ENCODE measurements around the gene SCNN1G. TPM values are rescaled to one million over a fixed set of nuclear protein-coding genes. Genes with fewer than 3 reads are reported as not detected.

Gene SCNN1G
- total RNA-seq, 4 donors from 2014 or later: not detected

DNA sequence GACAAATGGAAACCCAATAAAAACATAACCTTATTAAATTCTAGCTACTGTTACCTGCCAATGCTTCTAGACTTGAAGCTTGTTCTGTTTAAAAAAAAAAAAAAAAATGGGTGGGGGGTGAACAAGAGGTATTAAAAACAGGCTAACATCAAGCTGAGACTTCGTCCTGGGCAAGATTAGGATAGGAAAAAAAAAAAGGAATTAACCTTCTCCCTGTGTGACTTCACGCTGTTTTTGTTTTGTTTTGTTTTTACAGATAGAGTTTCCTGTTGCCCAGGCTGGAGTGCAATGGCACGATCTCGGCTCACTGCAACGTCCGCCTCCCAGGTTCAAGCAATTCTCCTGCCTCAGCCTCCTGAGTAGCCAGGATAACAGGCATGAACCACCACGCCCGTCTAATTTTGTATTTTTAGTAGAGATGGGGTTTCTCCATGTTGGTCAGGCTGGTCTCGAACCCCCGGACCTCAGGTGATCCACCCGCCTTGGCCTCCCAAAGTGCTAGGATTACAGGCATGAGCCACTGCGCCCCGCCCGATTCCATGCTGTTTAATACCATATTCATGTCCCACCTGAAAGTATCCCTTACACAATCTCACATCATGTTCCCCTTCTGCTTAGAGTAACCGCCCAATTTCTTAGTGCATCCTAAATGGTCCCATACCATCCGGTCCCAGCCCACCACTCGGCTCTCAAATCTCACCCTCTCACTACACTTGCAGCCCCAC lies 35.5 kb upstream of the SCNN1G start:
- ATAC-seq (ENCODE audit: low FRiP score) (no peak), DNase-seq (ENCODE audit: low spot score) (no peak)
- TF ChIP-seq, protein P1, sequence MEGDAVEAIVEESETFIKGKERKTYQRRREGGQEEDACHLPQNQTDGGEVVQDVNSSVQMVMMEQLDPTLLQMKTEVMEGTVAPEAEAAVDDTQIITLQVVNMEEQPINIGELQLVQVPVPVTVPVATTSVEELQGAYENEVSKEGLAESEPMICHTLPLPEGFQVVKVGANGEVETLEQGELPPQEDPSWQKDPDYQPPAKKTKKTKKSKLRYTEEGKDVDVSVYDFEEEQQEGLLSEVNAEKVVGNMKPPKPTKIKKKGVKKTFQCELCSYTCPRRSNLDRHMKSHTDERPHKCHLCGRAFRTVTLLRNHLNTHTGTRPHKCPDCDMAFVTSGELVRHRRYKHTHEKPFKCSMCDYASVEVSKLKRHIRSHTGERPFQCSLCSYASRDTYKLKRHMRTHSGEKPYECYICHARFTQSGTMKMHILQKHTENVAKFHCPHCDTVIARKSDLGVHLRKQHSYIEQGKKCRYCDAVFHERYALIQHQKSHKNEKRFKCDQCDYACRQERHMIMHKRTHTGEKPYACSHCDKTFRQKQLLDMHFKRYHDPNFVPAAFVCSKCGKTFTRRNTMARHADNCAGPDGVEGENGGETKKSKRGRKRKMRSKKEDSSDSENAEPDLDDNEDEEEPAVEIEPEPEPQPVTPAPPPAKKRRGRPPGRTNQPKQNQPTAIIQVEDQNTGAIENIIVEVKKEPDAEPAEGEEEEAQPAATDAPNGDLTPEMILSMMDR (IDR thresholded peaks at IDR 0.05): no peak

DNA sequence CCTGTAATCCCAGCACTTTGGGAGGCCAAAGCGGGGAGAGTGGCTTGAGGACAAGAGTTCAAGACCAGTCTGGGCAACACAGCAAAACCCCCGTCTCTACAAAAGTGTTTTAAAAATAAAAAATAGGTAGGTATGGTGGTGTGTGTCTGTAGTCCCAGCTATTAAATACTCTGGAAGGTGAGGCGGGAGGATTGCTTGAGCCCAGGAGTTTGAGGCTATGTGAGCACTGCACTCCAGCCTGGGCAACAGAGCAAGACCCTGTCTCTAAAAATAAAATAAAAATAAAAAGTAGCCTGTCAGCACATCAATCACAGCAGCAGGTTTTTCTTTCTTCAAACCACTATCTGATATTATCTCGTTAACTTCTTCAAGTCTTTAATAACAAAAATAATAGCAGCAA lies 34.9 kb upstream of the SCNN1G start:
- DNase-seq (ENCODE audit: low spot score) (no peak), ATAC-seq (ENCODE audit: low FRiP score) (no peak)
- TF ChIP-seq, protein P1 (IDR thresholded peaks at IDR 0.05): no peak

DNA sequence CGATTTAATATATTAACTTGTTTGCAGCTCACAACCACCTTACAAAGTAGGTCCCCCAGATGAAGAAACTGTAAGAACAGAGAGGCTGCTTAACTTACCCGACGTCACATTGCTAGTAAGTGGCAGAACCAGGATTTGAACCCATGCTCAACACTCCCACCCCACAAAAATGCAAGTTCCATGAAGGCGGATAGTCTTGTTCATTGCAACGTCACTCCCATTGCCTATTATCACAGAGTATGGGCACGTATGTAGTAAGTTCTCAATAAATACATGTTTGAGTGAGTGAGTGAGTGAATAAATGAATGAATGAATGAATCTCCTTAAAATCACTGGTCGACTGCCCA lies 34.4 kb upstream of the SCNN1G start:
- no peak for ATAC-seq (ENCODE audit: low FRiP score)
- TF ChIP-seq, protein P1 (IDR thresholded peaks at IDR 0.05): no peak
- DNase-seq (ENCODE audit: low spot score): no peak

DNA sequence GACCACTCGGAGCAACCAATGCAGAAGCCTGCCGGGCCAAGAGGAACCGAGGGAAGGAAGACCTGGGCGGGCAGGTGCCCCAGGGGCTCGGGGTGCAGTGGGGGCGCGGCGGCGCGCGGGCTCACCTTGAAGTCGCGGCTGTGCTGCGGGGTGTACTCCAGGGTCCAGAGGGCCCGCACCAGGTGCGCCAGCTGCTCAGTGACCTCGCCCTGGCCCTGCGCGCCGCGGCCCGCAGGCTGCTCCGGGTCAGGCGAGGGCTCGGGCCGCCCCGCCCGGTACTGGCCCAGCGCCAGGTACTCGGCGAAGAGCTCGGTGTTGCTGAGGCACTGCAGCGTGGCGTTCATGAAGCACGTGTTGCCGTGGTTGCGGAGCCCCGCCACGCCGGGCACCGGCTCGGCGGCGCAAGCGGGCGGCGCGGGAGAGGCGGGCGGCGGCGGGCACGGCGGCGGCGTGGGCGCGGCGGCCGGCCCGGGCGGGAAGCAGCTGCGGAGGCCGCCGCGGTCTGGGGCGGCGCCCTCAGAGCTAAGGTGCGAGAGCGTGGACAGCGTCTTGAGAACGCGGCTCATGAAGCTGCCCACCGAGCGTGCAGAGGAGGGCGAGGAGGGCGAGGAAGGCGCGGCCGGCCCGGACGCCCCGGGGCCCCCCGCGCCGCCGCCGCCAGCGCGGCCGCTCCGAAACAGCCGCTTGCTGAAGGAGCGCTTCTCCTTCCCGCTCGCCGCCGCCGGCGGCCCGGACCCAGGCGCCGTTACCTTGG lies 33.9 kb upstream of the SCNN1G start:
- peak; percentile 49 for ATAC-seq (ENCODE audit: low FRiP score)
- TF ChIP-seq, protein P1 (IDR thresholded peaks at IDR 0.05): no peak
- DNase-seq (ENCODE audit: low spot score): no peak

DNA sequence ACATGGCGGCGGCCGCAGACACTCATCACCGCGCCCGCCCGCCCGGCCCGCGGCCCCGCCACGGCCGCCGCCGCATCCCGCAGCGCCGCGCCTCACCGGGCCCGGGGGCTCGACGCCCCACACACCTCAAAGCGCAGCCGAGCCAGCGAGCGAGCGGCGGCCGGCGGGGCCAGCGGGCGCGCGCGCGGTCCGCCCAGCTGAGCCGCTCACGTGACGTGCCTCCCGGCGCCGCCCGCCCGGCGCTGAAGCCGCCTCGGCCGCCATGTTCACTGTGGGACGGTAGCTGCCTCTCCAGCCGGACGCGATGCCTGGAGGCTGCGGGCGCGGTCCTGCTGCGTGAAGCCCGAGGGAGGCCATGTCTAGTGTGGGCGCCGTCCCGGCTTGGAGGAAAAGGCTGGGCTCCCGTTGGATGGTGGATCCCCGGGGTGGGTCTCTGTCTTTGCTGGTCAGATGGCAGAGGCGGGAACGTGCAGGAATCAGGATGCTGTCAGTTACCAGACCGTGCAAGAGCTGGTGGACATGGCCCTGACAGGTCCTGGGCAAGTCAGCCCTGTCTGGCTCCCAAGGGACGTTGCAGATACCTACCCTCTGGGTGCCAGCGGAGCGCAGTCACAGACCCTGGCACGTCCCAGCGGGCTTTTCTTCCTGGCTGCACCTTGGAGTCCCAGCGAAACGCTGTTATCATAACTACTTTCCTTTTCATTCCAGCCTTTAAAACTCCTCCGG lies 33.1 kb upstream of the SCNN1G start, which contains the start of gene USP31:
TSS of gene USP31 (minus strand) at position 186 of the 726 bp plus-strand sequence. CDS start at position 4, 182 bp downstream.
- TF ChIP-seq, protein P1 (IDR thresholded peaks at IDR 0.05): no peak
- peak; percentile 99 for ATAC-seq (ENCODE audit: low FRiP score)
- peak; percentile 75 for DNase-seq (ENCODE audit: low spot score)

DNA sequence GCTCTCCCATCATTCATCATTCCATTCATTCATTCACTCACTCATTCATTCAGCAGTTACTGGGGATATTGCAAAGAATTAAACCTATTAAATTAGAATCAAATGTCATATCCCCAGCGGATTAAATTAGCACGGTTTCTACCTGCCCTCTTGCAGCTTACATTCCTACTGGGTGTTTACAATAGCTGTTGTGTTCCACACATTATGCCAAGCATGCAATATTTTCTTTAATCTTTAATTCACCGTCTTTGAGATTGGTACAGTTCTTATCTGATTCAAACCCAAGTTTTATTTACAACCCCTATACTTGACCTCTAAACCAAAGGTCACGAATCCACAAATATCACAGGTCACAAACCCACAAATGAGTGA lies 32.6 kb upstream of the SCNN1G start:
- ATAC-seq (ENCODE audit: low FRiP score): no peak
- no peak for DNase-seq (ENCODE audit: low spot score)
- TF ChIP-seq, protein P1 (IDR thresholded peaks at IDR 0.05): no peak

Measured in omental fat pad (tissue), 4 donors.